ENCODE measurements around the gene PRDM8. TPM values are rescaled to one million over a fixed set of nuclear protein-coding genes. Genes with fewer than 3 reads are reported as not detected.
"Not testable (repeated sequence)": the region's sequence is repeated elsewhere in the genome, so short reads cannot be mapped to it uniquely, and the experiment has no call there.

The PRDM8 gene
- total and polyA plus RNA-seq, 2 experiments from 2014 or later = 0.65 to 1.8 TPM

GRCh38 chr4:80243274-80244018, 46.1 kb downstream of the PRDM8 start:
- H3K9me2 ChIP-seq (replicated peaks; ENCODE audit: insufficient read depth) = no peaks in the 10 kb centered on the region
- no peak overlapping the region for H3K27ac ChIP-seq
- TF ChIP-seq CTCF (IDR thresholded peaks at IDR 0.05; ENCODE audit: poor library complexity) (no peak), EZH2 (IDR thresholded peaks at IDR 0.05; ENCODE audit: borderline replicate concordance) (no peak), EZH2phosphoT487 (IDR thresholded peaks at IDR 0.05; ENCODE audit: low read depth, severe bottlenecking, unreplicated experiment) (no peak)
- H3K4me1 ChIP-seq (ENCODE audit: insufficient read depth) = no peaks in the 10 kb centered on the region
- H3K9me3 ChIP-seq (ENCODE audit: low read depth) = no peaks in the 10 kb centered on the region
- DNase-seq (ENCODE audit: low spot score) = no peak
- no peaks in the 10 kb centered on the region for H3K36me3 ChIP-seq (replicated peaks; ENCODE audit: insufficient read depth, low read depth)
- no peak overlapping the region for H3K4me3 ChIP-seq
- no peak overlapping the region for H3K4me2 ChIP-seq
- peaks cover 42% of the 10 kb centered on the region for H3K27me3 ChIP-seq
- H2AFZ ChIP-seq = no peak overlapping the region
- H4K20me1 ChIP-seq (ENCODE audit: insufficient read depth, poor library complexity, severe bottlenecking) = no peaks in the 10 kb centered on the region
- 74% methylated on average over 6 of the region's 6 CpGs for WGBS (ENCODE audit: low lambda C conversion rate, missing lambda C conversion rate)
- no peaks in the 10 kb centered on the region for H3K79me2 ChIP-seq

GRCh38 chr4:80247484-80247883, 50.2 kb downstream of the PRDM8 start:
- not testable (repeated sequence) for H3K79me2 ChIP-seq; H3K4me3 ChIP-seq; H3K4me1 ChIP-seq (ENCODE audit: insufficient read depth); H3K9me2 ChIP-seq (replicated peaks; ENCODE audit: insufficient read depth); H3K9me3 ChIP-seq (ENCODE audit: low read depth); H3K27ac ChIP-seq; H3K36me3 ChIP-seq (replicated peaks; ENCODE audit: insufficient read depth, low read depth); H4K20me1 ChIP-seq (ENCODE audit: insufficient read depth, poor library complexity, severe bottlenecking); H2AFZ ChIP-seq; H3K4me2 ChIP-seq; DNase-seq (ENCODE audit: low spot score)
- 96% methylated on average over 1 of the region's 1 CpG for WGBS (ENCODE audit: low lambda C conversion rate, missing lambda C conversion rate)
- peaks cover 13% of the 10 kb centered on the region for H3K27me3 ChIP-seq

GRCh38 chr4:80249144-80249543, 51.8 kb downstream of the PRDM8 start:
- H3K36me3 ChIP-seq (replicated peaks; ENCODE audit: insufficient read depth, low read depth) = no peaks in the 10 kb centered on the region
- H3K27me3 ChIP-seq = peaks cover 4% of the 10 kb centered on the region
- 70% methylated on average over 1 of the region's 1 CpG for WGBS (ENCODE audit: low lambda C conversion rate, missing lambda C conversion rate)
- no peak overlapping the region for H3K4me3 ChIP-seq
- no peak for DNase-seq (ENCODE audit: low spot score)
- H3K79me2 ChIP-seq = no peaks in the 10 kb centered on the region
- H3K9me3 ChIP-seq (ENCODE audit: low read depth) = no peaks in the 10 kb centered on the region
- TF ChIP-seq EZH2 (IDR thresholded peaks at IDR 0.05; ENCODE audit: borderline replicate concordance) = no peak
- H3K27ac ChIP-seq = no peak overlapping the region
- H2AFZ ChIP-seq = no peak overlapping the region
- H3K4me2 ChIP-seq = no peak overlapping the region
- no peaks in the 10 kb centered on the region for H4K20me1 ChIP-seq (ENCODE audit: insufficient read depth, poor library complexity, severe bottlenecking)
- H3K9me2 ChIP-seq (replicated peaks; ENCODE audit: insufficient read depth) = no peaks in the 10 kb centered on the region
- H3K4me1 ChIP-seq (ENCODE audit: insufficient read depth) = no peaks in the 10 kb centered on the region

GRCh38 chr4:80252427-80252826, 55.1 kb downstream of the PRDM8 start:
- Histone ChIP-seq H3K79me2 (no peaks in the 10 kb centered on the region), H2AFZ (no peak overlapping the region), H3K27me3 (peaks cover 25% of the 10 kb centered on the region), H3K4me3 (no peak overlapping the region), H3K9me3 (ENCODE audit: low read depth) (no peaks in the 10 kb centered on the region), H3K4me1 (ENCODE audit: insufficient read depth) (no peaks in the 10 kb centered on the region), H3K4me2 (no peak overlapping the region), H3K27ac (no peak overlapping the region), H4K20me1 (ENCODE audit: insufficient read depth, poor library complexity, severe bottlenecking) (no peaks in the 10 kb centered on the region), H3K36me3 (replicated peaks; ENCODE audit: insufficient read depth, low read depth) (no peaks in the 10 kb centered on the region), H3K9me2 (replicated peaks; ENCODE audit: insufficient read depth) (no peaks in the 10 kb centered on the region)
- TF ChIP-seq EZH2 (IDR thresholded peaks at IDR 0.05; ENCODE audit: borderline replicate concordance) = no peak
- no peak for TF ChIP-seq EZH2phosphoT487 (IDR thresholded peaks at IDR 0.05; ENCODE audit: low read depth, severe bottlenecking, unreplicated experiment)
- TF ChIP-seq CTCF (IDR thresholded peaks at IDR 0.05; ENCODE audit: poor library complexity) = no peak
- no peak for DNase-seq (ENCODE audit: low spot score)

All from hepatocyte (in vitro differentiated cells).